Measurements from ENCODE around the gene STEAP1.

Gene STEAP1

GRCh38 chr7:90169891-90170290, 15.6 kb downstream of the STEAP1 start:
- no peak overlapping the region for H3K4me3 ChIP-seq (replicated peaks in 1 of 2; ENCODE audit: low read depth in 2 of 2, low read length in 2 of 2)
- DNase-seq (ENCODE audit: low read depth in 2 of 2) = no peak
- TF ChIP-seq CTCF (IDR thresholded peaks at IDR 0.05; ENCODE audit: low read depth, low read length) = no peak

GRCh38 chr7:90172121-90172520, 17.9 kb downstream of the STEAP1 start:
- no peak overlapping the region for H3K4me3 ChIP-seq (replicated peaks in 1 of 2; ENCODE audit: low read depth in 2 of 2, low read length in 2 of 2)
- TF ChIP-seq CTCF (IDR thresholded peaks at IDR 0.05; ENCODE audit: low read depth, low read length) = no peak
- no peak for DNase-seq (ENCODE audit: low read depth in 2 of 2)

- no peak overlapping the region for H3K4me3 ChIP-seq (replicated peaks in 1 of 2; ENCODE audit: low read depth in 2 of 2, low read length in 2 of 2)
- no peak for DNase-seq (ENCODE audit: low read depth in 2 of 2)
- TF ChIP-seq CTCF (IDR thresholded peaks at IDR 0.05; ENCODE audit: low read depth, low read length) = no peak
Observed at GRCh38 chr7:90172624-90173023, 18.4 kb downstream of the STEAP1 start.

GRCh38 chr7:90173127-90173844, 19.0 kb downstream of the STEAP1 start:
- TF ChIP-seq CTCF (IDR thresholded peaks at IDR 0.05; ENCODE audit: low read depth, low read length) = no peak
- no peak overlapping the region for H3K4me3 ChIP-seq (replicated peaks in 1 of 2; ENCODE audit: low read depth in 2 of 2, low read length in 2 of 2)
- DNase-seq (ENCODE audit: low read depth in 2 of 2) = peak in 1 of 2 donors; percentile 40

- no peak for TF ChIP-seq CTCF (IDR thresholded peaks at IDR 0.05; ENCODE audit: low read depth, low read length)
- DNase-seq (ENCODE audit: low read depth in 2 of 2) = no peak
- no peak overlapping the region for H3K4me3 ChIP-seq (replicated peaks in 1 of 2; ENCODE audit: low read depth in 2 of 2, low read length in 2 of 2)
Observed at GRCh38 chr7:90175667-90176066, 21.4 kb downstream of the STEAP1 start.

GRCh38 chr7:90176195-90176594, 21.9 kb downstream of the STEAP1 start:
- no peak for DNase-seq (ENCODE audit: low read depth in 2 of 2)
- H3K4me3 ChIP-seq (replicated peaks in 1 of 2; ENCODE audit: low read depth in 2 of 2, low read length in 2 of 2) = no peak overlapping the region
- TF ChIP-seq CTCF (IDR thresholded peaks at IDR 0.05; ENCODE audit: low read depth, low read length) = no peak

- DNase-seq (ENCODE audit: low read depth in 2 of 2) = no peak
- H3K4me3 ChIP-seq (replicated peaks in 1 of 2; ENCODE audit: low read depth in 2 of 2, low read length in 2 of 2) = no peak overlapping the region
- TF ChIP-seq CTCF (IDR thresholded peaks at IDR 0.05; ENCODE audit: low read depth, low read length) = no peak
Observed at GRCh38 chr7:90178166-90178565, 23.9 kb downstream of the STEAP1 start.
